KMS-11 (cell line): Measurements from ENCODE around the gene SCYGR2.

Experiments
- H2AFZ ChIP-seq: fragments of 200-600 bp; sonication (generic); 2 replicates; pipeline ENCODE4 v1.6.1; 2016; ENCODE audit warnings: antibody characterized with exemption, mixed run types, low read depth
- H3K27ac ChIP-seq: fragments of 200-600 bp; sonication (generic); 2 replicates; pipeline ENCODE4 v1.6.1; 2016; ENCODE audit warnings: mild to moderate bottlenecking, mixed run types
- H3K27me3 ChIP-seq: fragments of 200-600 bp; sonication (generic); 2 replicates; pipeline ENCODE4 v1.6.1; 2017; ENCODE audit warnings: mild to moderate bottlenecking, low read depth, mixed run types, moderate library complexity; ENCODE audit not compliant: insufficient read depth
- H3K36me3 ChIP-seq: fragments of 200-600 bp; sonication (generic); 2 replicates; pipeline ENCODE4 v1.6.1; 2017; ENCODE audit warnings: mild to moderate bottlenecking, mixed run types; ENCODE audit not compliant: insufficient read depth
- H3K4me1 ChIP-seq: fragments of 200-600 bp; sonication (generic); 2 replicates; pipeline ENCODE4 v1.6.1; 2016; ENCODE audit warnings: mild to moderate bottlenecking, low read depth, mixed run types; ENCODE audit not compliant: poor library complexity, severe bottlenecking
- H3K4me2 ChIP-seq: fragments of 200-600 bp; sonication (generic); 2 replicates; pipeline ENCODE4 v1.7.0; 2016; ENCODE audit warnings: mild to moderate bottlenecking, mixed run types
- H3K4me3 ChIP-seq: fragments of 200-600 bp; sonication (generic); IDR thresholded peaks from 2 replicates; pipeline ENCODE4 v1.6.1; 2017; ENCODE audit warnings: low read depth, low read length, mixed read lengths; ENCODE audit not compliant: insufficient read depth
- H3K79me2 ChIP-seq: fragments of 200-600 bp; sonication (generic); 2 replicates; pipeline ENCODE4 v1.6.1; 2016; ENCODE audit warnings: low read depth, mixed run types; ENCODE audit not compliant: insufficient read depth
- H3K9ac ChIP-seq: fragments of 200-600 bp; sonication (generic); 2 replicates; pipeline ENCODE4 v1.6.1; 2016; ENCODE audit warnings: mild to moderate bottlenecking, mixed run types
- H4K20me1 ChIP-seq: fragments of 200-600 bp; sonication (generic); 2 replicates; pipeline ENCODE4 v1.6.1; 2016; ENCODE audit warnings: mild to moderate bottlenecking, mixed run types; ENCODE audit not compliant: insufficient read depth
- CTCF ChIP-seq: fragments of 200-600 bp; sonication (generic); conservative IDR thresholded peaks from 2 replicates; pipeline ENCODE4 v1.6.1; 2017; ENCODE audit warnings: low read depth, mild to moderate bottlenecking, antibody characterized with exemption, low read length, moderate library complexity, mixed read lengths

Gene SCYGR2

GRCh38 chr2:227613272-227613660 lies 14.6 kb downstream of the SCYGR2 start:
- Histone ChIP-seq H3K79me2 (no peaks in the 10 kb centered on the region), H2AFZ (no peak overlapping the region), H3K4me2 (no peak overlapping the region), H3K36me3 (no peaks in the 10 kb centered on the region), H3K4me3 (no peak overlapping the region), H3K4me1 (peaks cover 22% of the 10 kb centered on the region), H3K27me3 (no peaks in the 10 kb centered on the region), H3K27ac (no peak overlapping the region), H3K9ac (no peak overlapping the region), H4K20me1 (no peaks in the 10 kb centered on the region)
- no peak for TF ChIP-seq CTCF

- Histone ChIP-seq H3K27ac (no peak overlapping the region), H3K79me2 (no peaks in the 10 kb centered on the region), H3K4me2 (no peak overlapping the region), H4K20me1 (no peaks in the 10 kb centered on the region), H3K27me3 (no peaks in the 10 kb centered on the region), H3K4me1 (peaks cover 19% of the 10 kb centered on the region), H3K9ac (no peak overlapping the region), H3K36me3 (no peaks in the 10 kb centered on the region), H3K4me3 (no peak overlapping the region), H2AFZ (no peak overlapping the region)
- TF ChIP-seq CTCF = no peak
Observed at GRCh38 chr2:227614246-227614645, 15.6 kb downstream of the SCYGR2 start.

GRCh38 chr2:227614740-227615139 lies 16.0 kb downstream of the SCYGR2 start, which contains the start of gene SCYGR3:
Gene SCYGR3, minus strand, starts transcription at chr2:227614840. Its CDS starts 0 bp downstream, at chr2:227614840.
- no peak within 1 kb of the TSS for H3K27ac ChIP-seq
- peaks cover 14% of the 10 kb centered on the region for H3K4me1 ChIP-seq
- no peak within 1 kb of the TSS for H3K9ac ChIP-seq
- H4K20me1 ChIP-seq = no peaks in the 10 kb centered on the region
- no peak within 1 kb of the TSS for H3K4me2 ChIP-seq
- no peaks in the 10 kb centered on the region for H3K27me3 ChIP-seq
- no peaks in the 10 kb centered on the region for H3K36me3 ChIP-seq
- no peak within 1 kb of the TSS for H2AFZ ChIP-seq
- no peak for TF ChIP-seq CTCF
- H3K79me2 ChIP-seq = no peaks in the 10 kb centered on the region
- no peak within 1 kb of the TSS for H3K4me3 ChIP-seq

- Histone ChIP-seq H3K4me1 (peaks cover 9% of the 10 kb centered on the region), H3K9ac (no peak overlapping the region), H3K4me2 (no peak overlapping the region), H3K79me2 (no peaks in the 10 kb centered on the region), H2AFZ (no peak overlapping the region), H3K27ac (no peak overlapping the region), H3K27me3 (no peaks in the 10 kb centered on the region), H3K4me3 (no peak overlapping the region), H4K20me1 (no peaks in the 10 kb centered on the region), H3K36me3 (no peaks in the 10 kb centered on the region)
- TF ChIP-seq CTCF = no peak
Observed at GRCh38 chr2:227615181-227615580, 16.5 kb downstream of the SCYGR2 start.
